ENCODE measurements around the gene MYO5A. TPM values are rescaled to one million over a fixed set of nuclear protein-coding genes. Genes with fewer than 3 reads are reported as not detected.

The MYO5A gene
- total and polyA plus RNA-seq, 9 of the 15 experiments (the other 6 are each of a cell fraction or from before 2014, with no cell fraction given), result 0.03 to 0.82 (median 0.40) TPM

- no peak for TF ChIP-seq FOXK1 (CRISPR knock-in tag; IDR thresholded peaks at IDR 0.05; ENCODE audit: borderline replicate concordance)
- TF ChIP-seq TARDBP (IDR thresholded peaks at IDR 0.05), result no peak
- no peak for TF ChIP-seq GTF2E2 (tag; IDR thresholded peaks at IDR 0.05)
- TF ChIP-seq, protein P1, sequence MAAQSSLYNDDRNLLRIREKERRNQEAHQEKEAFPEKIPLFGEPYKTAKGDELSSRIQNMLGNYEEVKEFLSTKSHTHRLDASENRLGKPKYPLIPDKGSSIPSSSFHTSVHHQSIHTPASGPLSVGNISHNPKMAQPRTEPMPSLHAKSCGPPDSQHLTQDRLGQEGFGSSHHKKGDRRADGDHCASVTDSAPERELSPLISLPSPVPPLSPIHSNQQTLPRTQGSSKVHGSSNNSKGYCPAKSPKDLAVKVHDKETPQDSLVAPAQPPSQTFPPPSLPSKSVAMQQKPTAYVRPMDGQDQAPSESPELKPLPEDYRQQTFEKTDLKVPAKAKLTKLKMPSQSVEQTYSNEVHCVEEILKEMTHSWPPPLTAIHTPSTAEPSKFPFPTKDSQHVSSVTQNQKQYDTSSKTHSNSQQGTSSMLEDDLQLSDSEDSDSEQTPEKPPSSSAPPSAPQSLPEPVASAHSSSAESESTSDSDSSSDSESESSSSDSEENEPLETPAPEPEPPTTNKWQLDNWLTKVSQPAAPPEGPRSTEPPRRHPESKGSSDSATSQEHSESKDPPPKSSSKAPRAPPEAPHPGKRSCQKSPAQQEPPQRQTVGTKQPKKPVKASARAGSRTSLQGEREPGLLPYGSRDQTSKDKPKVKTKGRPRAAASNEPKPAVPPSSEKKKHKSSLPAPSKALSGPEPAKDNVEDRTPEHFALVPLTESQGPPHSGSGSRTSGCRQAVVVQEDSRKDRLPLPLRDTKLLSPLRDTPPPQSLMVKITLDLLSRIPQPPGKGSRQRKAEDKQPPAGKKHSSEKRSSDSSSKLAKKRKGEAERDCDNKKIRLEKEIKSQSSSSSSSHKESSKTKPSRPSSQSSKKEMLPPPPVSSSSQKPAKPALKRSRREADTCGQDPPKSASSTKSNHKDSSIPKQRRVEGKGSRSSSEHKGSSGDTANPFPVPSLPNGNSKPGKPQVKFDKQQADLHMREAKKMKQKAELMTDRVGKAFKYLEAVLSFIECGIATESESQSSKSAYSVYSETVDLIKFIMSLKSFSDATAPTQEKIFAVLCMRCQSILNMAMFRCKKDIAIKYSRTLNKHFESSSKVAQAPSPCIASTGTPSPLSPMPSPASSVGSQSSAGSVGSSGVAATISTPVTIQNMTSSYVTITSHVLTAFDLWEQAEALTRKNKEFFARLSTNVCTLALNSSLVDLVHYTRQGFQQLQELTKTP (IDR thresholded peaks at IDR 0.05; ENCODE audit: low read depth in 1 of 2, partially characterized antibody in 2 of 2), result no peak
- no peak for TF ChIP-seq ATF7 (IDR thresholded peaks at IDR 0.05)
These were observed 233.2 kb downstream of the MYO5A start, which contains the start of gene MYO5C (continued) for GRCh38 chr15:52295421-52296001.

- H3K27ac ChIP-seq (ENCODE audit: extremely low read depth, low read depth, low read length), result no peak overlapping the region
- no peak for FAIRE-seq
- no peak overlapping the region for H2AFZ ChIP-seq (ENCODE audit: low read depth, low read length)
- intact Hi-C loops (cut with micrococcal nuclease), result no loop called here
- no peaks in the 10 kb centered on the region for H3K36me3 ChIP-seq (ENCODE audit: control insufficient read depth, insufficient read depth, low read length)
- H3K4me2 ChIP-seq (ENCODE audit: insufficient read depth, low read length), result no peak overlapping the region
- no peaks in the 10 kb centered on the region for H3K9me1 ChIP-seq (ENCODE audit: control insufficient read depth, insufficient read depth, low read length)
- ATAC-seq, result no peak
- H3K4me1 ChIP-seq (replicated peaks in 1 of 2; ENCODE audit: control insufficient read depth in 2 of 2, insufficient read depth in 2 of 2, low read length in 2 of 2), result peaks cover 0 to 9% of the 10 kb centered on the region in 2 experiments; a peak in 2 of 5 replicates
- in situ Hi-C loops (cut with MboI), result no loop called here
- no peak overlapping the region for H3K9ac ChIP-seq (ENCODE audit: insufficient read depth in 1 of 2, low read depth in 2 of 2, low read length in 2 of 2)
- no peaks in the 10 kb centered on the region for H4K20me1 ChIP-seq (replicated peaks; ENCODE audit: control insufficient read depth, insufficient read depth, low read length)
- H3K9me3 ChIP-seq (replicated peaks; ENCODE audit: control insufficient read depth, insufficient read depth, low read depth, low read length), result no peaks in the 10 kb centered on the region
- no peak overlapping the region for H3K4me3 ChIP-seq
- peaks cover 10 to 37% of the 10 kb centered on the region in 2 experiments; a peak in 3 of 5 replicates for H3K27me3 ChIP-seq (ENCODE audit: control insufficient read depth in 2 of 2, insufficient read depth in 2 of 2, low read length in 2 of 2)
- DNase-seq (ENCODE audit: extremely low read depth in 1 of 4, low spot score in 3 of 4), result no peak
- WGBS (ENCODE audit: insufficient coverage, low coverage, missing lambda C conversion rate), result 2% methylated on average over 16 of the region's 32 CpGs
- H3K79me2 ChIP-seq (ENCODE audit: control insufficient read depth, insufficient read depth, low read length), result no peaks in the 10 kb centered on the region
- POLR2A ChIA-PET, result no interaction called here
- CTCF ChIA-PET (ENCODE audit: low intra/inter-chr PET ratio), result no interaction called here
- no TSS peak for BruUV-seq (replicated peaks)
- TF ChIP-seq ZNF778 (CRISPR knock-in tag; IDR thresholded peaks at IDR 0.05), result no peak
- no peak for TF ChIP-seq SIRT6 (IDR thresholded peaks at IDR 0.05; ENCODE audit: low read depth, low read length)
- no peak for TF ChIP-seq ZNF121 (CRISPR knock-in tag; conservative IDR thresholded peaks at IDR 0.05)
- TF ChIP-seq ZNF431 (CRISPR knock-in tag; IDR thresholded peaks at IDR 0.05), result no peak
- TF ChIP-seq, protein P2, sequence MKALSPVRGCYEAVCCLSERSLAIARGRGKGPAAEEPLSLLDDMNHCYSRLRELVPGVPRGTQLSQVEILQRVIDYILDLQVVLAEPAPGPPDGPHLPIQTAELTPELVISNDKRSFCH (CRISPR knock-in tag; IDR thresholded peaks at IDR 0.05), result no peak
- TF ChIP-seq, protein P2 (tag; IDR thresholded peaks at IDR 0.05), result no peak
- TF ChIP-seq TRIM25 (IDR thresholded peaks at IDR 0.05; ENCODE audit: borderline replicate concordance), result no peak
These were observed 233.7 kb downstream of the MYO5A start for GRCh38 chr15:52294881-52295420.

Data from K562 (cell line).